Fibroblast of the aortic adventitia (primary cell): ENCODE measurements around the gene CDH13. TPM values are rescaled to one million over a fixed set of nuclear protein-coding genes. Genes with fewer than 3 reads are reported as not detected.
A peak's percentile ranks its signal among the peaks of the same experiment; 100 is the strongest.

ENCODE experiments used
- DNase-seq: peaks from one replicate; pipeline ENCODE4 v3.0.0-alpha.2; 2010; ENCODE audit warnings: low read depth
- H3K4me3 ChIP-seq: 2 replicates; pipeline ENCODE4 v1.5.1; 2011; ENCODE audit warnings: low read depth, mild to moderate bottlenecking, control low read depth, low read length, moderate library complexity
- total RNA-seq: library from RNA; depleted of rRNA; stranded (reverse); fragments of >200 nt; gene quantifications from 2 replicates; pipeline ENCODE4 v1.2.3, GENCODE V29; 2012; ENCODE audit warnings: low replicate concordance
- TF ChIP-seq, protein P1 (sequence below): IDR thresholded peaks from 2 replicates; pipeline ENCODE4 v1.5.1; 2011; ENCODE audit warnings: mild to moderate bottlenecking, low read length, control low read depth, inconsistent platforms; ENCODE audit not compliant: insufficient read depth

Gene CDH13
- total RNA-seq, 1 donor = 55.7 TPM

GRCh38 chr16:83717308-83717707 is 1090.5 kb downstream of the CDH13 start:
- no peak for DNase-seq
- H3K4me3 ChIP-seq = no peak overlapping the region
- TF ChIP-seq, protein P1, sequence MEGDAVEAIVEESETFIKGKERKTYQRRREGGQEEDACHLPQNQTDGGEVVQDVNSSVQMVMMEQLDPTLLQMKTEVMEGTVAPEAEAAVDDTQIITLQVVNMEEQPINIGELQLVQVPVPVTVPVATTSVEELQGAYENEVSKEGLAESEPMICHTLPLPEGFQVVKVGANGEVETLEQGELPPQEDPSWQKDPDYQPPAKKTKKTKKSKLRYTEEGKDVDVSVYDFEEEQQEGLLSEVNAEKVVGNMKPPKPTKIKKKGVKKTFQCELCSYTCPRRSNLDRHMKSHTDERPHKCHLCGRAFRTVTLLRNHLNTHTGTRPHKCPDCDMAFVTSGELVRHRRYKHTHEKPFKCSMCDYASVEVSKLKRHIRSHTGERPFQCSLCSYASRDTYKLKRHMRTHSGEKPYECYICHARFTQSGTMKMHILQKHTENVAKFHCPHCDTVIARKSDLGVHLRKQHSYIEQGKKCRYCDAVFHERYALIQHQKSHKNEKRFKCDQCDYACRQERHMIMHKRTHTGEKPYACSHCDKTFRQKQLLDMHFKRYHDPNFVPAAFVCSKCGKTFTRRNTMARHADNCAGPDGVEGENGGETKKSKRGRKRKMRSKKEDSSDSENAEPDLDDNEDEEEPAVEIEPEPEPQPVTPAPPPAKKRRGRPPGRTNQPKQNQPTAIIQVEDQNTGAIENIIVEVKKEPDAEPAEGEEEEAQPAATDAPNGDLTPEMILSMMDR = no peak

DNA sequence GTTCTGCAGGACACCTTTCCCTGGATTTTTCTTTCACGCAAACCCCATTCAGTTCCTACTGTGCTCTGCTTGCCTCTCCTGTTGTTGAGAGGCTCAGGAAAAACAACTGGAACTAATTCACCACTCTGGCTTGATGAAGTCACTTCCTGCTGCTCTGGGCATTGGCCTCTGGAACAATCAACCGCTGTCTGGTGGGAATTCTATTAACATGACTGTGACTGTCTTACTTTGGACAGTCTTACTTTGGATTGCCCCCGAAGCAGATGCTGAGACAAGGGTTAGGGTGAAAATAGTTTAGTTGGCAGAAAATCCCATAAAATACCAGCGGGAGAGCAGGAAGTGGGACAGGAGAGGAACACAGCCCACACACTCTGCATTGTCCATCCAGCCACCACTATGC is 1091.0 kb downstream of the CDH13 start:
- DNase-seq = peak; percentile 15
- TF ChIP-seq, protein P1 = no peak
- H3K4me3 ChIP-seq = no peak overlapping the region

DNA sequence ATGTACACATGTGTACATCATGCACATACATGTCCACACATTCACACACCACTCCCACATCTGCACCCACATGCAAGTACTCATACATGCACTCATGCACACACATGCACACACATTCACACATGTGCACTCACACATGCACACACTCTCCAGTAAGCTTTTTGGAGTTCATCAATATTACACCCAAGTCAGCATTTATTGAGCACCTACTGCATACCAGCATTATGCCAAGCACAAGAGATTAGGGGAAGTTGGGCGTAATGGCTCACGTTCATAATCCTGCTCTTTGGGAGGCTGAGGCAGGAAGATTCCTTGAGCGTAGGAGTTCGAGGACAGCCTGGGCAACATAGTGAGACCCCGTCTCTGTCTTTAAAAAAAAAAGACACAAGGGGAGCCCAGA is 1093.4 kb downstream of the CDH13 start:
- TF ChIP-seq, protein P1 = no peak
- DNase-seq = no peak
- no peak overlapping the region for H3K4me3 ChIP-seq

- no peak for DNase-seq
- TF ChIP-seq, protein P1 = no peak
These were observed 1094.2 kb downstream of the CDH13 start for GRCh38 chr16:83720981-83721380.

DNA sequence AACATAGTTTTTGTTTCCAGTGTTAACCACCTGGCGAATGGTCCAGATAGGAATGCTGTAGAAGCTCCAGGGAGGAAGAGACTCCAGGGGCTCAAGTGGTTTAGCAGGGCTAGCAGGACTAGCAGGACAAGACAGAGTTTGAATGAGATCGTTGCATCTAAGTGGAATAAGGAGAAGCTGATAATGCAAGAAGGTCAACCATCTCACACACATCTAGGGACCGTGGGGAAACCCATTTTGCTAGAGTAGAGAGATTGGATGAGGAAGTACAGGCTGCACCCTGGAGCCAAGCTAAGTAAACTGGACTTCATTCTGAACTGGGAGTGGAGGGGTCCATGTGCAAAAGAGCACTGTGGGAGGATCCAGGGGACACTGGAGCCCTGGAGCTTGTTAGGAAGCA is 1094.9 kb downstream of the CDH13 start:
- DNase-seq = no peak
- H3K4me3 ChIP-seq = no peak overlapping the region
- TF ChIP-seq, protein P1 = no peak

More at GRCh38 chr16:83720981-83721380, 1094.2 kb downstream of the CDH13 start:
- no peak overlapping the region for H3K4me3 ChIP-seq

DNA sequence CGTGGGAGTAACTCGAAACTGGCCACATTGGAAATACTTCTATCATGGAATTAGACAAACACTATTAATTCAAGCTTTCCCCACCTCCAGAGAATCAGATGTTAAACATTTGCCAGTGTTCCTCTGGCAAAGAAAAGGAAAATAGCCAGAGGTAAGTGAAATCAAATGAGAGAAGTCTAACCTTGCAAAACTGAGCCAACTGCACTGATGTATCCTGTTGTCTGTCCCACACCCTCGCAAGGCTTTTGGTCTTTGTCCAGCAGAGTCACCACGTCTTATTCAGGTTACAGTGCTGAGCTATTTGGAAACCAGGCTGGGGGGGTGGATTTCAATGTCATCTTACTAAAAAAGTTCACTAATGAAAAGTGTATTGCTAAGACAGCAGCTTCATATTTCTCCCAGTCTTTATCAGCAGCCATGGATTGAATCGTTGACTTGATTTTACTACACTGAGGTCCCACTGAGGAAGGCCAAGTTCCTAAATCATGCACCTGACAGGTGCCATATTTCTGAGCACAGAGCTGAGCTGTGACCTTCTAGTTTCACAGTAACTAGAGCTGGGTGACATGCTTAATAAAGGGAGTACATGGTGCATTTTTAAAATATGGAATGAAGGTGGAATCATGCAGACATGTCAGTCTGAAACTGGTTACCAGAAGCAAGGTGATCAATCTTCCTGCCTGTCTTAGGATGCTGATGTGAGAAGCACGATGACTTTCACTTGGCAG is 1095.9 kb downstream of the CDH13 start:
- no peak for DNase-seq
- H3K4me3 ChIP-seq = no peak overlapping the region
- TF ChIP-seq, protein P1 = no peak

GRCh38 chr16:83723244-83723643 is 1096.5 kb downstream of the CDH13 start:
- H3K4me3 ChIP-seq = no peak overlapping the region
- TF ChIP-seq, protein P1 = no peak
- DNase-seq = no peak
